Parathyroid adenoma (tissue), 2 donors: ENCODE data around the gene UBXN11.

Experiments used
- H2AFZ ChIP-seq: fragments of 300-600 bp; sonication (generic); one replicate; pipeline ENCODE4 v1.7.0; 2017; ENCODE audit warnings: antibody characterized with exemption, mild to moderate bottlenecking
- H3K27ac ChIP-seq: fragments of 300-600 bp; sonication (generic); one replicate; pipeline ENCODE4 v1.7.0; 2017
- H3K27me3 ChIP-seq: fragments of 300-600 bp; sonication (generic); one replicate; pipeline ENCODE4 v1.7.0; 2017; ENCODE audit warnings: low read length; ENCODE audit not compliant: control insufficient read depth, insufficient read depth
- H3K36me3 ChIP-seq: fragments of 300-600 bp; sonication (generic); one replicate; pipeline ENCODE4 v1.7.0; 2017; ENCODE audit warnings: low read length; ENCODE audit not compliant: control insufficient read depth, insufficient read depth
- H3K4me1 ChIP-seq: fragments of 300-600 bp; sonication (generic); one replicate; pipeline ENCODE4 v1.7.0; 2017; ENCODE audit warnings: control low read depth
- H3K4me2 ChIP-seq: fragments of 300-600 bp; sonication (generic); one replicate; pipeline ENCODE4 v1.7.0; 2017; ENCODE audit warnings: low read length
- H3K4me3 ChIP-seq: fragments of 300-600 bp; sonication (generic); one replicate; pipeline ENCODE4 v1.7.0; 2017; ENCODE audit warnings: low read depth, low read length
- H3K79me2 ChIP-seq: fragments of 300-600 bp; sonication (generic); one replicate; pipeline ENCODE4 v1.7.0; 2017; ENCODE audit warnings: control low read depth
- H3K9ac ChIP-seq: fragments of 300-600 bp; sonication (generic); one replicate; pipeline ENCODE4 v1.7.0; 2017; ENCODE audit warnings: mild to moderate bottlenecking
- H3K9me3 ChIP-seq: fragments of 300-600 bp; sonication (generic); one replicate; pipeline ENCODE4 v1.7.0; 2017; ENCODE audit warnings: low read length; ENCODE audit not compliant: control insufficient read depth
- TF ChIP-seq, protein P1 (sequence below): fragments of 300-600 bp; sonication (generic); IDR thresholded peaks from one replicate; pipeline ENCODE4 v1.7.0; 2017; ENCODE audit warnings: antibody characterized with exemption, mild to moderate bottlenecking
- donor health status: primary hyperparathyroidism.

The UBXN11 gene

DNA sequence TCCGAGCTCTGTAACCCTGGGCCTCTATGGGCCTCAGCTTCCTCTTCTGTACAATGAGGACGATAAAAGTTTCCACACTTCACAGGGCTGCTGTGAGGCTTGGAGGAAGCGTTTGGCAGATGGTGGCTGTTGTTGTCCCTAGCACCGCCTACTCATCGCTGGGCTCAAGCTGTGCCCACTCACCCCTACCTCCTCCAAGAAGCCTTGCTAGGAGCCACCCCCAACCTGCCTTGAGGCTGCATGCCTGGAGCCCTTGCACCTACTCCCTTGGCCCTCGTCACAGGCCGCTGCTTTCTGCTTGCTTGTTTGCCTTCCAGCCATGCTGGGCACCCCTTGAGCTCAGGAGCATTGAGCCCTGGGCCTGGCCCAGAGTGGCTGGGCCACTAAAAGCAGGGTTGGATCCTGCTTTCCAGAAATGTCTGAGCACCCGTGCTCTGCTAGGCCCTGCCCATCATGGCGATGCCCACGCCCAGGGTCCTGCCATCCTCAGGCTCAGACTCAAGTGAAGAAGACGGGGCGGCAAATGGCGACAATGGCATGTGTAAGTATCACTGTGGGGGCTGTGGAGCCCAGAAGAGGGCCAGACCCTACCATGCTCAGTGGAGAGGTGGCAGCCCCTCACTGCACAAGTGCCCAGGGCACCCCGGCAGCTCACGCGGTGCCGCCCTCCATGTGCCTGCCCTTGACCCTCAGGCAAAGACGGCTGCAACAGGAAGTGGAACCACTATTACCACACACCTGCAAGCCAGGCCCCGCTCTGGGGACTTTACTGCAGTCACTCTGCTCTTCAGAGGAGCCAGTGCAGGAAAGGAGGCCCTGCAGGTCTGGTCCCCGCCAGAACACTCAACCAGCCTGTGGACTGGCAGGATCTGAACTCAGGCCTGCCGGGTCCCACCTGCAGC, 17.0 kb downstream of the UBXN11 start:
- no peak overlapping the region for H3K27ac ChIP-seq
- no peaks in the 10 kb centered on the region for H3K4me1 ChIP-seq
- no peak overlapping the region for H3K9ac ChIP-seq

DNA sequence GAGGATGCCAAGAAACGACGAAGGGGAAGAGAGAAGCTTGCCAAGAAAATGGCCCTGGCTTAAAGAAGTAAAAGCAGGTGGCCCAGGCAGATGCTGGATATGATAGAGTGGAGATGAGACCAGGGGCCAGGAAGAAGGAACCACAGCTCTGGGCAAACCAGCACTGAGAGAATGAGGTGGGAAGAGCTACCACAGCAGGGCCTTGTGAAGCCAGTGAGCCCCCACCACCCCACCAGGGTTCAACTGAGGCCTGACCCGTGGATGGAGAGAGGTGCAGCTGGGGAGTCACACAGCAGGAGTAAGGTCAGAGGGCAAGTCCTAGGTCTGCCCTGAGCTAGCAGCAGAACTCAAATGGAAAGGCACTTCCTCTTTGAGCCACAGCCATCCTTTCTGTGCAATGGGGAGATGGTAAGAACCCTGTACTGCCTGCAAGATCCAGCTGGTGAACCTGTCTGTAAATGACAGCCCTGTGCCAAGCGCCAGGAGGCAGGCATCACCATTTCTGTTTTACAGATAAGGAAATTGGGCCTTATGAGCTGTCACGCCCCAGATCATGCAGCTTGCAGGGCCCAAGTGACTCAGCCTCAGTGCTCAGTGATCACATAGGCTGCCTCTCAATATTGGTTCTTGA, 18.0 kb downstream of the UBXN11 start:
- Histone ChIP-seq H3K4me3 (no peak overlapping the region), H3K27ac (no peak overlapping the region), H3K4me2 (no peak overlapping the region), H3K9me3 (no peaks in the 10 kb centered on the region), H3K79me2 (no peaks in the 10 kb centered on the region), H3K27me3 (no peaks in the 10 kb centered on the region), H3K36me3 (no peaks in the 10 kb centered on the region), H3K4me1 (no peaks in the 10 kb centered on the region), H3K9ac (no peak overlapping the region), H2AFZ (no peak overlapping the region)
- TF ChIP-seq, protein P1, sequence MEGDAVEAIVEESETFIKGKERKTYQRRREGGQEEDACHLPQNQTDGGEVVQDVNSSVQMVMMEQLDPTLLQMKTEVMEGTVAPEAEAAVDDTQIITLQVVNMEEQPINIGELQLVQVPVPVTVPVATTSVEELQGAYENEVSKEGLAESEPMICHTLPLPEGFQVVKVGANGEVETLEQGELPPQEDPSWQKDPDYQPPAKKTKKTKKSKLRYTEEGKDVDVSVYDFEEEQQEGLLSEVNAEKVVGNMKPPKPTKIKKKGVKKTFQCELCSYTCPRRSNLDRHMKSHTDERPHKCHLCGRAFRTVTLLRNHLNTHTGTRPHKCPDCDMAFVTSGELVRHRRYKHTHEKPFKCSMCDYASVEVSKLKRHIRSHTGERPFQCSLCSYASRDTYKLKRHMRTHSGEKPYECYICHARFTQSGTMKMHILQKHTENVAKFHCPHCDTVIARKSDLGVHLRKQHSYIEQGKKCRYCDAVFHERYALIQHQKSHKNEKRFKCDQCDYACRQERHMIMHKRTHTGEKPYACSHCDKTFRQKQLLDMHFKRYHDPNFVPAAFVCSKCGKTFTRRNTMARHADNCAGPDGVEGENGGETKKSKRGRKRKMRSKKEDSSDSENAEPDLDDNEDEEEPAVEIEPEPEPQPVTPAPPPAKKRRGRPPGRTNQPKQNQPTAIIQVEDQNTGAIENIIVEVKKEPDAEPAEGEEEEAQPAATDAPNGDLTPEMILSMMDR, result no peak

More for the DNA sequence above, 17.0 kb downstream of the UBXN11 start:
- Histone ChIP-seq H3K4me3 (no peak overlapping the region), H3K4me2 (no peak overlapping the region), H3K36me3 (no peaks in the 10 kb centered on the region), H3K27me3 (no peaks in the 10 kb centered on the region), H2AFZ (no peak overlapping the region), H3K79me2 (no peaks in the 10 kb centered on the region), H3K9me3 (no peaks in the 10 kb centered on the region)
- TF ChIP-seq, protein P1, result no peak

DNA sequence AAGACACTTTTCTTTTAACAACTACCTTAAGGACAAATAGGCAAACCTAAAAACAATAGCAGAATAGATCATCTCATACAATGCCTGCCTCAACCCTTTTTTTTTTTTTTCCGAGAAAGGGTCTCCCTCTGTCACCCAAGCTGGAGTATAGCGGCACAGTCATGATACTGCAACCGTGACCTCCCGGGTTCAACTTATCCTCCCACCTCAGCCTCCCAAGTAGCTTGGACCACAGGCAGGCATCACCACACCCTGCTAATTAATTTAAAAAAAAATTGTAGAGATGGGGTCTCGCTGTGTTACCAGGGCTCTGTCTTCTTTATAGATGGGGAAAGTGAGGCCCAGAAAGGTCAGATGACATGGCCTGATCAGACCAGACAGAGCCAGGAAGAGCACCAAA, 18.6 kb downstream of the UBXN11 start:
- no peak overlapping the region for H3K4me3 ChIP-seq
- no peaks in the 10 kb centered on the region for H3K4me1 ChIP-seq
- TF ChIP-seq, protein P1, result no peak
- H3K4me2 ChIP-seq, result no peak overlapping the region
- H3K9ac ChIP-seq, result no peak overlapping the region
- H3K27me3 ChIP-seq, result no peaks in the 10 kb centered on the region
- no peak overlapping the region for H2AFZ ChIP-seq
- H3K36me3 ChIP-seq, result no peaks in the 10 kb centered on the region
- no peaks in the 10 kb centered on the region for H3K79me2 ChIP-seq
- no peak overlapping the region for H3K27ac ChIP-seq
- no peaks in the 10 kb centered on the region for H3K9me3 ChIP-seq

DNA sequence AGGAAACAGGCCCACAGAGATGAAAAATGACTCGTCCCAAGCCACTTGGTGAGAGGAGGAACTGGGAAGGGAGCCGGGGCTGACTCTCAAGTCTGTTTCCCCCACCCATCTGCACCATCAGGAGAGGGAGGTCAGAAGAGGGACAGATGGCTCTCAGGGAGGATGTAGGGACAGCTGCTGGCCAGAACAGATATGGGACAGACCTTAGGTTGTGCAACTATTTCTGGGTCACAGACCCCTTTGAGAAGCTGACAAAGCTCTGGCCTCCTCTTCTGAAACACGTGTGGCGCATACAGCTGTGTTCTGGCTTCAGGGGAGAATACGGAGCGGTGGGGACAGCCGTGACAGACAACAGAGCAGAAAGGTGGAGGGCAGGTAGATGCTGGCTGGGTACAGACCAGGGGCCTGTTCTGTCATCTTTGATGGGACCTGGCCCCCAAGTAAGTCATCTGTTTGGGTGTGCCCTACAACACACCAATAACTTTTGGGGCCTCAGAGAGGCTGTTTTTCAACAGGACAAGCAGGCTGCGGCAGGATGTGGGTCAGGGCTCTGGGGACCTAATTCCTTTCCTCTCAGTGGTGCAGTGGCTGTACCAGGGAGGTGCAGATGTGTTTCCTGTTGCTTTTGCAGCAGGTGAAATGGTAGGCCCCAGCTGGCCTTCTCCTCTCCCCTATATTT, 19.3 kb downstream of the UBXN11 start:
- no peak overlapping the region for H3K27ac ChIP-seq
- no peaks in the 10 kb centered on the region for H3K4me1 ChIP-seq

More for the DNA sequence above, 19.3 kb downstream of the UBXN11 start:
- Histone ChIP-seq H3K79me2 (no peaks in the 10 kb centered on the region), H3K4me3 (no peak overlapping the region), H2AFZ (no peak overlapping the region), H3K36me3 (no peaks in the 10 kb centered on the region), H3K9ac (no peak overlapping the region), H3K4me2 (no peak overlapping the region), H3K27me3 (no peaks in the 10 kb centered on the region), H3K9me3 (no peaks in the 10 kb centered on the region)
- TF ChIP-seq, protein P1, result no peak
